Activated T-cell treated with anti-CD3 and anti-CD28 coated beads, Interleukin-2, amount 50 U/mL, for 72 hours (primary cell): ENCODE measurements around the gene ECEL1. TPM values are rescaled to one million over a fixed set of nuclear protein-coding genes. Genes with fewer than 3 reads are reported as not detected.
"Not testable (repeated sequence)": the region's sequence is repeated elsewhere in the genome, so short reads cannot be mapped to it uniquely, and the experiment has no call there.

Experiments used
- ATAC-seq, 2 donors: fragments of 150-1000 bp; cut with Tn5 transposase; replicated peaks in 1 of 2; 2 replicates each; pipeline ENCODE4 v1.10.0; 2021; ENCODE audit warnings: moderate library complexity in 2 of 2, mild to moderate bottlenecking in 1 of 2
- DNase-seq, 2 donors: peaks; one replicate each; pipeline ENCODE4 v3.0.0; 2021 to 2022; ENCODE audit warnings: mixed read lengths in 1 of 2
- H3K27ac Mint-ChIP-seq: one replicate; pipeline ENCODE4 v1.8.0; 2022; ENCODE audit warnings: mild to moderate bottlenecking, moderate library complexity, mixed read lengths
- H3K27me3 Mint-ChIP-seq: one replicate; pipeline ENCODE4 v1.8.0; 2022; ENCODE audit warnings: low read depth, mixed read lengths
- H3K36me3 Mint-ChIP-seq, 2 donors: one replicate each; pipeline ENCODE4 v1.8.0; 2022; ENCODE audit warnings: mixed read lengths in 2 of 2, mild to moderate bottlenecking in 1 of 2; ENCODE audit not compliant: insufficient read depth in 2 of 2
- H3K4me1 Mint-ChIP-seq: one replicate; pipeline ENCODE4 v1.8.0; 2022; ENCODE audit warnings: low read depth, mixed read lengths
- H3K4me3 Mint-ChIP-seq, 2 donors: one replicate each; pipeline ENCODE4 v1.8.0; 2022; ENCODE audit warnings: mild to moderate bottlenecking in 2 of 2, mixed read lengths in 2 of 2, moderate library complexity in 2 of 2
- H3K9me3 Mint-ChIP-seq, 2 donors: one replicate each; pipeline ENCODE4 v1.8.0; 2022; ENCODE audit warnings: mixed read lengths in 2 of 2
- total RNA-seq, 2 donors: library from RNA; stranded (reverse); gene quantifications; one replicate each; pipeline ENCODE4 v1.2.3, GENCODE V29; 2022

The ECEL1 gene
- total RNA-seq, 2 donors from 2014 or later: 1.8 to 2.5 TPM

GRCh38 chr2:232464544-232464885 lies 23.1 kb downstream of the ECEL1 start:
- Mint-ChIP-seq H3K27ac (no peak overlapping the region), H3K36me3 (no peaks in the 10 kb centered on the region), H3K4me1 (no peaks in the 10 kb centered on the region), H3K4me3 (no peak overlapping the region), H3K27me3 (peaks cover 37% of the 10 kb centered on the region), H3K9me3 (no peaks in the 10 kb centered on the region)
- DNase-seq (no peak), ATAC-seq (no peak)

DNA sequence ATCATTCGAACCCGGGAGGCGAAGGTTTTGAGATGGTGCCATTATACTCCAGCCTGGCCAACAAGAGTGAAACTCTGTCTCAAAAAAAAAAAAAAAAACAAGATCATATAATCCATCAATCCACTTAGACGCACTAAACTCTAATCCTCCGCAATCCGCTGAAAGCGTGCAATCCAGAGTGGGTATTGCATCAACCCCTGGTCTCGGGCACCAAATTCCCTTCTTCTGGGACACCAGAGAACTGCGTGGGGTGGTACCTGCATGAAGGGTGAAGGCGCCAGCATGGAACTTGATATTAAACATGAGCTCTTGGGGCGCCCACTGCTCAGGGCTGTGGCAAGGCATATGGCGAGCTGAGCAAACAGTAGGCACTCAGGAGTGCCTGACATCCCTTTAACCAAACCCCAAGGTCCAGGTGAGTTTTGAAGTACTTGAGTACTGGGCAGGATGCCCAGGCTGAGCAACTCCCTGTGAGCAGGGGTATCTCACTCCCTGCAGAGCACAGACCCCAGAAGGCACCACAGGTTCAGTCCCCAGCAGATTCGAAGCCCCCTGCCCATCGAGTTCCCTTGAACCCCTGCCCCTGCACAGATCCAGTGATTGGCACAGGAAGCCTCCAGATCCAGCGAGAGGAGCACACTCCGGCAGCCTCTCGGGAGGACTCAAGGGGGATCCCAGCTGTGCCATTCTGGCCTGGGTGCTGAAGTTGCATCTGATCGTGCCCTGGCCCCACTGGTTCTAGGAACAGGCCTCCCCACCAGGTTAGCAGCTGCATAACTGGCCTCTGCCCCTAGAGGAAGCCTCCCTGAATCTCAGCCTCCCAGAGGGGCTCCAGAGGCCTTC lies 23.7 kb downstream of the ECEL1 start:
- H3K9me3 Mint-ChIP-seq: no peaks in the 10 kb centered on the region
- no peak for DNase-seq
- peaks cover 36% of the 10 kb centered on the region for H3K27me3 Mint-ChIP-seq
- H3K36me3 Mint-ChIP-seq: no peaks in the 10 kb centered on the region
- H3K4me3 Mint-ChIP-seq: no peak overlapping the region
- no peak overlapping the region for H3K27ac Mint-ChIP-seq
- ATAC-seq: no peak
- H3K4me1 Mint-ChIP-seq: no peaks in the 10 kb centered on the region

DNA sequence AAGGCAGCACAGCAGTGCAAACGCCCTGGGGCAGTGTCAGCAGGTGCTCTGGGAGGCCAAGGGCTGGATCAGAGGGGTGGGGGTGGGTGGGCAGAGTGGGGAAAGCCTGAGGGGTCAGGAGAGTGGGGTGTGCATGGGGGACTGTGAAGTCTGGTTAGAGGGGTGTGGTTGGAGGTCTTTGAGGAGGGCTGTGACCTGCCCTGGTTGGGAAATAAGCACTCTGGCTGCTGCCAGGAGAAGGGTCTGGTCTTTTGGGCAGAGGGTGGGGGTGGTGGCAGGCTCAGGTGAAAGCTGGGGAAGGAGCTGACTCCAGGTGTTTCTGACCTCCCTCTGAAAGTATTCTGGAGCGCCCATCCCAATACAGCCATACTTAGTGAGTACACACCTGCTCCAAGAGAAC lies 27.5 kb downstream of the ECEL1 start:
- no peaks in the 10 kb centered on the region for H3K36me3 Mint-ChIP-seq
- DNase-seq: no peak
- no peaks in the 10 kb centered on the region for H3K4me1 Mint-ChIP-seq
- H3K27ac Mint-ChIP-seq: no peak overlapping the region
- ATAC-seq: no peak
- no peak overlapping the region for H3K4me3 Mint-ChIP-seq
- H3K9me3 Mint-ChIP-seq: no peaks in the 10 kb centered on the region
- H3K27me3 Mint-ChIP-seq: peaks cover 20% of the 10 kb centered on the region

DNA sequence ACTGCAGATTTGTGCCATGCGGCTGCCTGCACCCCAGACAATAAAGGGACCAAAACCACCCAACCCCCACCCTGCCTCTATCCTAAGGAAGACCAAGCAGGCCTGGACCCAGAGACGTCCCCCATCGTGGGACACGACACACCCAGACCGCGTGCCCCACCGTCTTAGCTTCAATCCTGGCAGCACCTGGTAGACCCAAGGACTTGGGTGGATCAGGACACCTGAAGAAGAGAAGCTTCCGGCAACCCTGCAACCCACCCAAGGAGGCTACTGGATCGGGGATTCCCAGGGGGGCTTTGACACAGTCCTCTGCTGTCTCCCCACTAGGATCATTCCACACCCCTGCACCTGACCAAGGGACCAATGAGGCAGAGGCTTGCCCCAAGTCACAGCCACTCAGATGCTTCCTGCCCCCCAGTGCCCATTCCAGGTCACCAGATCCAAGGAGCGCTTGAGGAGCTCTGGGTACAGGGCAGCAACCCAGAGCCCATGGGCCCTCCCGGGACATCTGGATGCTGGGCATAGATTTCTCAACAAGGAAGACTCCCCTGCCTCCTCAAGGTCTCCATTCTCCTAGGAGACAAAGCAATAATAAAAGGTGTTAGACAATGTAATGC lies 28.1 kb downstream of the ECEL1 start:
- ATAC-seq (no peak), DNase-seq (no peak)
- H3K4me1 Mint-ChIP-seq: no peaks in the 10 kb centered on the region

GRCh38 chr2:232458661-232459418 lies 28.8 kb downstream of the ECEL1 start:
- ATAC-seq: no peak

More for the DNA sequence above, 28.1 kb downstream of the ECEL1 start:
- Mint-ChIP-seq H3K9me3 (no peaks in the 10 kb centered on the region), H3K27ac (no peak overlapping the region), H3K27me3 (peaks cover 20% of the 10 kb centered on the region), H3K36me3 (no peaks in the 10 kb centered on the region), H3K4me3 (no peak overlapping the region)

DNA sequence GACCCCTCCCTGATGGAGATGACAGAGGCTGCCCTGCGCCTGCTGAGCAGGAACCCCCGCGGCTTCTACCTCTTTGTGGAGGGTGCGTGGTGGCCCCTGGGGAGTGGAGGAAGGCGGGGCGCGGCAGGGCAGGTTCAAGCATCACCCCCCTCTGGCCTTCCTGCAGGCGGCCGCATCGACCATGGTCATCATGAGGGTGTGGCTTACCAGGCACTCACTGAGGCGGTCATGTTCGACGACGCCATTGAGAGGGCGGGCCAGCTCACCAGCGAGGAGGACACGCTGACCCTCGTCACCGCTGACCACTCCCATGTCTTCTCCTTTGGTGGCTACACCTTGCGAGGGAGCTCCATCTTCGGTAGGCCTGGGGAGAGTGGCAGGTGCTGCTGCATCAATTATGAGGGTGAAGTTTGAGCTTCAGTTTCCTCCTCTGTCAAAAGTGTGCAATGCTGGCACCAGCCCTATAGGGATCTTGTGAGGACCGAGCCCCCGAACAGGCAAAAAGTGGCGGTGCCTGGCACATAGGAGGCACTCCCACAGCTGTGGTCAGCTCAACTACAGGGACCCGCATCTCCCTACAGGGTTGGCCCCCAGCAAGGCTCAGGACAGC lies 29.5 kb downstream of the ECEL1 start:
- Mint-ChIP-seq H3K9me3 (no peaks in the 10 kb centered on the region), H3K27me3 (peaks cover 20% of the 10 kb centered on the region), H3K4me1 (no peaks in the 10 kb centered on the region), H3K4me3 (no peak overlapping the region), H3K36me3 (no peaks in the 10 kb centered on the region), H3K27ac (no peak overlapping the region)
- no peak for ATAC-seq
- no peak for DNase-seq

More at GRCh38 chr2:232458661-232459418, 28.8 kb downstream of the ECEL1 start:
- H3K36me3 Mint-ChIP-seq: no peaks in the 10 kb centered on the region
- no peak overlapping the region for H3K27ac Mint-ChIP-seq
- no peaks in the 10 kb centered on the region for H3K9me3 Mint-ChIP-seq
- peaks cover 20% of the 10 kb centered on the region for H3K27me3 Mint-ChIP-seq
- DNase-seq: no peak
- no peaks in the 10 kb centered on the region for H3K4me1 Mint-ChIP-seq
- no peak overlapping the region for H3K4me3 Mint-ChIP-seq

- no peaks in the 10 kb centered on the region for H3K9me3 Mint-ChIP-seq
- no peak for DNase-seq
- H3K36me3 Mint-ChIP-seq: no peaks in the 10 kb centered on the region
- no peak overlapping the region for H3K27ac Mint-ChIP-seq
- H3K4me3 Mint-ChIP-seq: no peak overlapping the region
- peaks cover 20% of the 10 kb centered on the region for H3K27me3 Mint-ChIP-seq
- no peak for ATAC-seq
- H3K4me1 Mint-ChIP-seq: no peaks in the 10 kb centered on the region
Measured at GRCh38 chr2:232457121-232458011, 30.3 kb downstream of the ECEL1 start.

GRCh38 chr2:232456296-232457120 lies 31.1 kb downstream of the ECEL1 start:
- H3K4me3 Mint-ChIP-seq: no peak overlapping the region
- H3K4me1 Mint-ChIP-seq: no peaks in the 10 kb centered on the region
- no peaks in the 10 kb centered on the region for H3K36me3 Mint-ChIP-seq
- DNase-seq (no peak), ATAC-seq (no peak)
- no peak overlapping the region for H3K27ac Mint-ChIP-seq
- H3K9me3 Mint-ChIP-seq: no peaks in the 10 kb centered on the region
- H3K27me3 Mint-ChIP-seq: peaks cover 20% of the 10 kb centered on the region

- DNase-seq (no peak), ATAC-seq (no peak)
- H3K27me3 Mint-ChIP-seq: peaks cover 15% of the 10 kb centered on the region
- H3K36me3 Mint-ChIP-seq: no peaks in the 10 kb centered on the region
- H3K9me3 Mint-ChIP-seq: no peaks in the 10 kb centered on the region
- no peaks in the 10 kb centered on the region for H3K4me1 Mint-ChIP-seq
- no peak within 1 kb of the TSS for H3K4me3 Mint-ChIP-seq
- H3K27ac Mint-ChIP-seq: no peak within 1 kb of the TSS
Measured at GRCh38 chr2:232455426-232456255, 32.0 kb downstream of the ECEL1 start, which contains the start of gene ALPI. Gene ALPI (plus strand): TSS chr2:232456153. CDS start chr2:232456200, 47 bp downstream.

GRCh38 chr2:232454630-232455029 lies 33.0 kb downstream of the ECEL1 start:
- no peak for DNase-seq
- no peaks in the 10 kb centered on the region for H3K9me3 Mint-ChIP-seq
- H3K27me3 Mint-ChIP-seq: peaks cover 6% of the 10 kb centered on the region
- no peak overlapping the region for H3K27ac Mint-ChIP-seq
- no peaks in the 10 kb centered on the region for H3K36me3 Mint-ChIP-seq
- no peak for ATAC-seq
- no peaks in the 10 kb centered on the region for H3K4me1 Mint-ChIP-seq
- no peak overlapping the region for H3K4me3 Mint-ChIP-seq

GRCh38 chr2:232451645-232452044 lies 36.0 kb downstream of the ECEL1 start:
- not testable (repeated sequence) for H3K4me3 Mint-ChIP-seq, H3K9me3 Mint-ChIP-seq, H3K4me1 Mint-ChIP-seq, DNase-seq, H3K27me3 Mint-ChIP-seq, H3K27ac Mint-ChIP-seq, H3K36me3 Mint-ChIP-seq, ATAC-seq
